ENCODE measurements around the gene DNER.

DNA sequence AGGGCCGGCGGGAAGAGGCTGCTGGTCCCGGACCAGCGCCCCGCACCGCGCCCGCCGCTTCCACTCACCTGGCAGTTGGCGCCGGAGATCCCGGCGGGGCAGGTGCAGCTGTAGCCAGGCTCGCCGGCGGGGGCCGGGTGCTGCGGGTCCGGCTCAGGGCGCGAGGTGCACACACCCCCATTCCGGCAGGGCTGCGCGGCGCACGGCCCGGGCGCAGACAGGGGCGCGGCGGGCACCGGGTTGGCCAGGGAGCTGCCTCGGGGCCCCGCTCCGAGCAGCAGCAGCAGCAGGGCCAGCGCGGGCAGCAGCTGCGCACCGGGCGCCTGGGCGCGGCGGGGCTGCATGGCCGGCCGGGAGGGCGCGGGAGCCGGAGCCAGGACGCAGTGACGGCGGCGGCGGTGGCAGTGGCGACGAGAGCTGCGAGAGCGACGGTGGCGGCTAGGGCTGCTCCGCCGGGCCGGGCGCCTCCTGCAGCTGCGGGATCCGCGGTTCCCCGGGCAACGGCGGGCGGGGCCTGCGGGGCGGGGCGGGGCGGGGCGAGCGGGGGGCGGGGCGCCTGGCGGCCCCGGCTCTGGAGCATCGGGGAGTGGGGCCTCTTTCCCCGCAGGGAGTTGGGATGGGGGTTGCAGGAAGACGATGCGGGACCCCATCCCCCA, at the start of gene DNER:
- TF ChIP-seq EZH2 (IDR thresholded peaks at IDR 0.05; ENCODE audit: insufficient read depth, poor library complexity, severe bottlenecking) (no peak), EZH2phosphoT487 (IDR thresholded peaks at IDR 0.05; ENCODE audit: insufficient read depth, low read depth) (no peak)

All from GM23248 (cell line).